Esophagus muscularis mucosa (tissue), 3 donors: ENCODE results near the gene GPR151.

Experiments used
- CTCF ChIP-seq, 3 experiments: fragments of 200-600 bp in 2 of 3; fragments of 450-650 bp in 1 of 3; sonication (generic) in 2 of 3; IDR thresholded peaks; one replicate each; pipeline ENCODE4 v1.5.1; 2017 to 2019; ENCODE audit warnings: antibody characterized with exemption in 3 of 3, mild to moderate bottlenecking in 2 of 3, moderate library complexity in 1 of 3
- POLR2A ChIP-seq: fragments of 450-650 bp; IDR thresholded peaks from one replicate; pipeline ENCODE4 v1.6.1; 2017; ENCODE audit warnings: antibody characterized with exemption, moderate library complexity, mild to moderate bottlenecking, low read depth
- POLR2AphosphoS5 ChIP-seq, 2 donors: sonication (generic); formaldehyde crosslinking; IDR thresholded peaks; one replicate each; pipeline ENCODE4 v1.6.1; 2017; ENCODE audit warnings: antibody characterized with exemption in 2 of 2

- TF ChIP-seq CTCF (IDR thresholded peaks at IDR 0.05): no peak
- TF ChIP-seq POLR2A: no peak
- no peak for TF ChIP-seq POLR2AphosphoS5 (IDR thresholded peaks at IDR 0.05)
Measured at GRCh38 chr5:146549615-146550014, 33.6 kb upstream of the GPR151 start.
